ENCODE data around the gene PDE1C.

Gene PDE1C

DNA sequence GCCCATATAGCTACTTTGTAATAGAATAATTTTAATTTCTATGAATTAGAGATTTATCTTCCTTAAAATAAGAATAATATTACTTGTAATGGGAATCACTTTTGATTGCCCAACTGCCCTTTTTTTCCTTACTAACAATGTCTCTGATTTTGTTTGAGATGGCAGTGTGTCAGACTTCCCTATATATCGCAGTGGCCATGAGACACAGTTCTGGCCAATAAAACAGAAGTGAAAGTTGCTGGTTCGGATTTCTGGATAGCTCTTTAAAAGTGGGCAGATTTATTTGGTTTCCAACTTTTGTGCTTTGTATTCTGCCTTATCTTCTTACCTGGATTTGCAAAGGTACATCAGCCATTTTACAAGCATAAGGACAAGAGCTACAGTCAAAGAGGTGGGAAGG, 213.0 kb downstream of the PDE1C start:
- no peak overlapping the region for H3K27ac ChIP-seq (ENCODE audit: insufficient read depth in 1 of 2, low read depth in 1 of 2, low read length in 2 of 2, poor library complexity in 1 of 2, severe bottlenecking in 2 of 2)
- ChIA-PET POLR2A (no interaction called here), CTCF (interaction anchor here (1.2 kb wide), 1 partner anchor 10 kb away, joined by 4 read pairs; no protein-coding TSS in a partner anchor)
- H3K4me3 ChIP-seq (ENCODE audit: control insufficient read depth in 1 of 7, extremely low read depth in 1 of 7, insufficient read depth in 4 of 7, low read depth in 2 of 7, low read length in 6 of 7): no peak overlapping the region
- DNase-seq: no peak
- H3K36me3 ChIP-seq (ENCODE audit: control insufficient read depth in 4 of 4, insufficient read depth in 4 of 4, low read length in 3 of 4): no peaks in the 10 kb centered on the region
- 100% methylated on average over 1 of the region's 2 CpGs for WGBS (ENCODE audit: insufficient coverage)
- no peaks in the 10 kb centered on the region for H3K9me3 ChIP-seq (ENCODE audit: control extremely low read depth in 1 of 5, control insufficient read depth in 4 of 5, insufficient read depth in 2 of 5, low read depth in 1 of 5, low read length in 4 of 5)
- no peaks in the 10 kb centered on the region for H3K4me1 ChIP-seq (ENCODE audit: control extremely low read depth in 1 of 4, control insufficient read depth in 4 of 4, insufficient read depth in 4 of 4, low read length in 3 of 4)
- no peaks in the 10 kb centered on the region for H3K27me3 ChIP-seq (replicated peaks in 2 of 5; ENCODE audit: control insufficient read depth in 4 of 5, insufficient read depth in 5 of 5, low read length in 4 of 5)

GRCh38 chr7:31856337-31856736, 213.9 kb downstream of the PDE1C start:
- H3K4me3 ChIP-seq (ENCODE audit: control insufficient read depth in 1 of 7, extremely low read depth in 1 of 7, insufficient read depth in 4 of 7, low read depth in 2 of 7, low read length in 6 of 7): no peak overlapping the region
- CTCF ChIA-PET: interaction anchor here (1.2 kb wide), 1 partner anchor 9 kb away, joined by 4 read pairs; no protein-coding TSS in a partner anchor
- POLR2A ChIA-PET: no interaction called here
- no peaks in the 10 kb centered on the region for H3K9me3 ChIP-seq (ENCODE audit: control extremely low read depth in 1 of 5, control insufficient read depth in 4 of 5, insufficient read depth in 2 of 5, low read depth in 1 of 5, low read length in 4 of 5)
- H3K27ac ChIP-seq (ENCODE audit: insufficient read depth in 1 of 2, low read depth in 1 of 2, low read length in 2 of 2, poor library complexity in 1 of 2, severe bottlenecking in 2 of 2): no peak overlapping the region
- no peaks in the 10 kb centered on the region for H3K27me3 ChIP-seq (replicated peaks in 2 of 5; ENCODE audit: control insufficient read depth in 4 of 5, insufficient read depth in 5 of 5, low read length in 4 of 5)
- H3K4me1 ChIP-seq (ENCODE audit: control extremely low read depth in 1 of 4, control insufficient read depth in 4 of 4, insufficient read depth in 4 of 4, low read length in 3 of 4): no peaks in the 10 kb centered on the region
- no CpG with 5 or more reads among the region's 4 CpGs for WGBS (ENCODE audit: insufficient coverage)
- DNase-seq: no peak
- H3K36me3 ChIP-seq (ENCODE audit: control insufficient read depth in 4 of 4, insufficient read depth in 4 of 4, low read length in 3 of 4): no peaks in the 10 kb centered on the region

DNA sequence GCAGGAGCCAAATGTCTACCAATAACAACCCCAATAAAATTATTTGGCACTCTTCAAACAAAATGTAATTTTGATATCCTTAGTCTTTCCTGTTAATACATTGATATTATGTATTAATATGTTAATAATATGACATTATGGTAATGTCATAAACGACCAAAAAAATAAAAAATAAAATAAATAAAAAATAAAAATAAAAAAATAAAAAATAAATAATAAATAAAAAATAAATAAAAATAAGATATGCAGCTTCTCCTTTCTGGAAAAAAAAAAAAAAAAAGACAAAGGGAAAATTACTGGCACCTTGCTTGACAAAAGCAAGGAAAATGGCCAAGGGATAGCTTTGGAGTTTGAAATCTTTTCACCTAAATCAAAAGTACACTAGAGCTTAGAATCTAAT, 214.7 kb downstream of the PDE1C start:
- no peak for DNase-seq
- POLR2A ChIA-PET: no interaction called here
- Histone ChIP-seq H3K9me3 (ENCODE audit: control extremely low read depth in 1 of 5, control insufficient read depth in 4 of 5, insufficient read depth in 2 of 5, low read depth in 1 of 5, low read length in 4 of 5) (no peaks in the 10 kb centered on the region), H3K36me3 (ENCODE audit: control insufficient read depth in 4 of 4, insufficient read depth in 4 of 4, low read length in 3 of 4) (no peaks in the 10 kb centered on the region), H3K4me1 (ENCODE audit: control extremely low read depth in 1 of 4, control insufficient read depth in 4 of 4, insufficient read depth in 4 of 4, low read length in 3 of 4) (no peaks in the 10 kb centered on the region), H3K27ac (ENCODE audit: insufficient read depth in 1 of 2, low read depth in 1 of 2, low read length in 2 of 2, poor library complexity in 1 of 2, severe bottlenecking in 2 of 2) (no peak overlapping the region), H3K4me3 (ENCODE audit: control insufficient read depth in 1 of 7, extremely low read depth in 1 of 7, insufficient read depth in 4 of 7, low read depth in 2 of 7, low read length in 6 of 7) (no peak overlapping the region), H3K27me3 (replicated peaks in 2 of 5; ENCODE audit: control insufficient read depth in 4 of 5, insufficient read depth in 5 of 5, low read length in 4 of 5) (no peaks in the 10 kb centered on the region)
- CTCF ChIA-PET: no interaction called here
- WGBS (ENCODE audit: insufficient coverage): no CpG with 5 or more reads among the region's 1 CpG

GRCh38 chr7:31853380-31853779, 216.8 kb downstream of the PDE1C start:
- no peaks in the 10 kb centered on the region for H3K4me1 ChIP-seq (ENCODE audit: control extremely low read depth in 1 of 4, control insufficient read depth in 4 of 4, insufficient read depth in 4 of 4, low read length in 3 of 4)
- DNase-seq: no peak
- no peaks in the 10 kb centered on the region for H3K27me3 ChIP-seq (replicated peaks in 2 of 5; ENCODE audit: control insufficient read depth in 4 of 5, insufficient read depth in 5 of 5, low read length in 4 of 5)
- POLR2A ChIA-PET: no interaction called here
- 98% methylated on average over 3 of the region's 5 CpGs for WGBS (ENCODE audit: insufficient coverage)
- no peaks in the 10 kb centered on the region for H3K9me3 ChIP-seq (ENCODE audit: control extremely low read depth in 1 of 5, control insufficient read depth in 4 of 5, insufficient read depth in 2 of 5, low read depth in 1 of 5, low read length in 4 of 5)
- H3K4me3 ChIP-seq (ENCODE audit: control insufficient read depth in 1 of 7, extremely low read depth in 1 of 7, insufficient read depth in 4 of 7, low read depth in 2 of 7, low read length in 6 of 7): no peak overlapping the region
- CTCF ChIA-PET: interaction anchor here (1.1 to 1.2 kb wide), 2 partner anchors 11 to 28 kb away, joined by 3 read pairs; no protein-coding TSS in a partner anchor
- no peaks in the 10 kb centered on the region for H3K36me3 ChIP-seq (ENCODE audit: control insufficient read depth in 4 of 4, insufficient read depth in 4 of 4, low read length in 3 of 4)
- no peak overlapping the region for H3K27ac ChIP-seq (ENCODE audit: insufficient read depth in 1 of 2, low read depth in 1 of 2, low read length in 2 of 2, poor library complexity in 1 of 2, severe bottlenecking in 2 of 2)

- WGBS (ENCODE audit: insufficient coverage): no CpG with 5 or more reads among the region's 2 CpGs
- Histone ChIP-seq H3K4me1 (ENCODE audit: control extremely low read depth in 1 of 4, control insufficient read depth in 4 of 4, insufficient read depth in 4 of 4, low read length in 3 of 4) (no peaks in the 10 kb centered on the region), H3K36me3 (ENCODE audit: control insufficient read depth in 4 of 4, insufficient read depth in 4 of 4, low read length in 3 of 4) (no peaks in the 10 kb centered on the region), H3K9me3 (ENCODE audit: control extremely low read depth in 1 of 5, control insufficient read depth in 4 of 5, insufficient read depth in 2 of 5, low read depth in 1 of 5, low read length in 4 of 5) (no peaks in the 10 kb centered on the region), H3K27ac (ENCODE audit: insufficient read depth in 1 of 2, low read depth in 1 of 2, low read length in 2 of 2, poor library complexity in 1 of 2, severe bottlenecking in 2 of 2) (no peak overlapping the region), H3K27me3 (replicated peaks in 2 of 5; ENCODE audit: control insufficient read depth in 4 of 5, insufficient read depth in 5 of 5, low read length in 4 of 5) (no peaks in the 10 kb centered on the region), H3K4me3 (ENCODE audit: control insufficient read depth in 1 of 7, extremely low read depth in 1 of 7, insufficient read depth in 4 of 7, low read depth in 2 of 7, low read length in 6 of 7) (no peak overlapping the region)
- DNase-seq: no peak
- ChIA-PET POLR2A (no interaction called here), CTCF (no interaction called here)
These were observed 217.7 kb downstream of the PDE1C start for GRCh38 chr7:31852462-31852861.

DNA sequence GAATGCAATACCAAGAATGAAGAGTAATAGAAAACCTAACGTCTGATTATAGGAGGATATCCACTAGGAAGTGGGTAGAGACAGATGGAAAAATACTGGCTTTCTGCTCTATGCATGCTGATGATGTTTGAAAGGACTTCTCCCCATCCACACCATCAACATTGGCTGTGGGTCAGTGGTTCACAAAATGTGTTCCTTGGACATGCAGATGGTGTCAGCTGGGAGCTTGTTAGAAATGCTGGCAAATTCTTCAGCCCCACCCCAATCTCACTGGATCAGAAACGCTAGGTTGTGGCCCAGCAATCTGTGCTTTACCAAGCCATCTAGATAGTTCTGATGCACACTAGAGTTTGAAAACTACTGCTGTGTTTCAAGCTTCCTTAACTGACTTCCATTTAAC, 219.1 kb downstream of the PDE1C start:
- 94% methylated on average over 1 of the region's 2 CpGs for WGBS (ENCODE audit: insufficient coverage)
- Histone ChIP-seq H3K4me3 (ENCODE audit: control insufficient read depth in 1 of 7, extremely low read depth in 1 of 7, insufficient read depth in 4 of 7, low read depth in 2 of 7, low read length in 6 of 7) (no peak overlapping the region), H3K9me3 (ENCODE audit: control extremely low read depth in 1 of 5, control insufficient read depth in 4 of 5, insufficient read depth in 2 of 5, low read depth in 1 of 5, low read length in 4 of 5) (no peaks in the 10 kb centered on the region), H3K36me3 (ENCODE audit: control insufficient read depth in 4 of 4, insufficient read depth in 4 of 4, low read length in 3 of 4) (no peaks in the 10 kb centered on the region), H3K27ac (ENCODE audit: insufficient read depth in 1 of 2, low read depth in 1 of 2, low read length in 2 of 2, poor library complexity in 1 of 2, severe bottlenecking in 2 of 2) (no peak overlapping the region), H3K4me1 (ENCODE audit: control extremely low read depth in 1 of 4, control insufficient read depth in 4 of 4, insufficient read depth in 4 of 4, low read length in 3 of 4) (no peaks in the 10 kb centered on the region), H3K27me3 (replicated peaks in 2 of 5; ENCODE audit: control insufficient read depth in 4 of 5, insufficient read depth in 5 of 5, low read length in 4 of 5) (no peaks in the 10 kb centered on the region)
- POLR2A ChIA-PET: no interaction called here
- CTCF ChIA-PET: no interaction called here
- DNase-seq: no peak

GRCh38 chr7:31850601-31851000, 219.6 kb downstream of the PDE1C start:
- Histone ChIP-seq H3K4me1 (ENCODE audit: control extremely low read depth in 1 of 4, control insufficient read depth in 4 of 4, insufficient read depth in 4 of 4, low read length in 3 of 4) (no peaks in the 10 kb centered on the region), H3K36me3 (ENCODE audit: control insufficient read depth in 4 of 4, insufficient read depth in 4 of 4, low read length in 3 of 4) (no peaks in the 10 kb centered on the region), H3K27ac (ENCODE audit: insufficient read depth in 1 of 2, low read depth in 1 of 2, low read length in 2 of 2, poor library complexity in 1 of 2, severe bottlenecking in 2 of 2) (no peak overlapping the region), H3K9me3 (ENCODE audit: control extremely low read depth in 1 of 5, control insufficient read depth in 4 of 5, insufficient read depth in 2 of 5, low read depth in 1 of 5, low read length in 4 of 5) (no peaks in the 10 kb centered on the region), H3K4me3 (ENCODE audit: control insufficient read depth in 1 of 7, extremely low read depth in 1 of 7, insufficient read depth in 4 of 7, low read depth in 2 of 7, low read length in 6 of 7) (no peak overlapping the region), H3K27me3 (replicated peaks in 2 of 5; ENCODE audit: control insufficient read depth in 4 of 5, insufficient read depth in 5 of 5, low read length in 4 of 5) (no peaks in the 10 kb centered on the region)
- ChIA-PET CTCF (no interaction called here), POLR2A (no interaction called here)
- 89% methylated on average over 3 of the region's 4 CpGs for WGBS (ENCODE audit: insufficient coverage)
- DNase-seq: no peak
